ENCODE measurements around the gene CTNS. TPM values are rescaled to one million over a fixed set of nuclear protein-coding genes. Genes with fewer than 3 reads are reported as not detected.
A peak's percentile ranks its signal among the peaks of the same experiment; 100 is the strongest.

The CTNS gene
- total RNA-seq, result 28.1 and 28.7 TPM in 2 replicates
- 23.7 and 26.0 TPM in 2 replicates for polyA plus RNA-seq

- H4K20me1 ChIP-seq (ENCODE audit: insufficient read depth, poor library complexity, severe bottlenecking), result no peaks in the 10 kb centered on the region
- H2AFZ ChIP-seq, result peak within 1 kb of the TSS; percentile 5
- peaks cover 6% of the 10 kb centered on the region for H3K4me1 ChIP-seq (ENCODE audit: insufficient read depth)
- no peaks in the 10 kb centered on the region for H3K9me2 ChIP-seq (replicated peaks; ENCODE audit: insufficient read depth)
- WGBS (ENCODE audit: low lambda C conversion rate, missing lambda C conversion rate), result 1% methylated on average over 52 of the region's 68 CpGs
- no peaks in the 10 kb centered on the region for H3K36me3 ChIP-seq (replicated peaks; ENCODE audit: insufficient read depth, low read depth)
- peak within 1 kb of the TSS; percentile 94 for H3K27ac ChIP-seq
- TF ChIP-seq EZH2phosphoT487 (IDR thresholded peaks at IDR 0.05; ENCODE audit: low read depth, severe bottlenecking, unreplicated experiment) (no peak), CTCF (IDR thresholded peaks at IDR 0.05; ENCODE audit: poor library complexity) (no peak), EZH2 (IDR thresholded peaks at IDR 0.05; ENCODE audit: borderline replicate concordance) (no peak)
- no peaks in the 10 kb centered on the region for H3K9me3 ChIP-seq (ENCODE audit: low read depth)
- no peaks in the 10 kb centered on the region for H3K27me3 ChIP-seq
- peak within 1 kb of the TSS; percentile 88 for H3K4me2 ChIP-seq
- DNase-seq (ENCODE audit: low spot score), result peak; percentile 99
- peak within 1 kb of the TSS; percentile 26 for H3K4me3 ChIP-seq
- H3K79me2 ChIP-seq, result peaks cover 35% of the 10 kb centered on the region
Observed at GRCh38 chr17:3636154-3636907, at the start of gene CTNS, which contains the start of gene SHPK. Gene CTNS (plus strand): TSS chr17:3636760. CDS start chr17:3640207, 3,447 bp downstream. Gene SHPK (minus strand): TSS chr17:3636250. CDS start chr17:3636219, 31 bp downstream.

- H3K9me2 ChIP-seq (replicated peaks; ENCODE audit: insufficient read depth), result no peaks in the 10 kb centered on the region
- no peak overlapping the region for H3K27ac ChIP-seq
- H3K4me3 ChIP-seq, result no peak overlapping the region
- H3K27me3 ChIP-seq, result no peaks in the 10 kb centered on the region
- H4K20me1 ChIP-seq (ENCODE audit: insufficient read depth, poor library complexity, severe bottlenecking), result no peaks in the 10 kb centered on the region
- DNase-seq (ENCODE audit: low spot score), result no peak
- no peak overlapping the region for H2AFZ ChIP-seq
- TF ChIP-seq CTCF (IDR thresholded peaks at IDR 0.05; ENCODE audit: poor library complexity) (no peak), EZH2 (IDR thresholded peaks at IDR 0.05; ENCODE audit: borderline replicate concordance) (no peak), EZH2phosphoT487 (IDR thresholded peaks at IDR 0.05; ENCODE audit: low read depth, severe bottlenecking, unreplicated experiment) (no peak)
- H3K4me2 ChIP-seq, result no peak overlapping the region
- H3K9me3 ChIP-seq (ENCODE audit: low read depth), result no peaks in the 10 kb centered on the region
- H3K79me2 ChIP-seq, result no peaks in the 10 kb centered on the region
- H3K36me3 ChIP-seq (replicated peaks; ENCODE audit: insufficient read depth, low read depth), result no peaks in the 10 kb centered on the region
- H3K4me1 ChIP-seq (ENCODE audit: insufficient read depth), result no peaks in the 10 kb centered on the region
- over 99% methylated on average over 22 of the region's 22 CpGs for WGBS (ENCODE audit: low lambda C conversion rate, missing lambda C conversion rate)
Observed at GRCh38 chr17:3589784-3590183, 46.8 kb upstream of the CTNS start.

GRCh38 chr17:3590231-3590630, 46.3 kb upstream of the CTNS start:
- Histone ChIP-seq H3K9me2 (replicated peaks; ENCODE audit: insufficient read depth) (no peaks in the 10 kb centered on the region), H3K4me3 (no peak overlapping the region), H3K36me3 (replicated peaks; ENCODE audit: insufficient read depth, low read depth) (no peaks in the 10 kb centered on the region), H3K27ac (no peak overlapping the region), H3K4me1 (ENCODE audit: insufficient read depth) (no peaks in the 10 kb centered on the region), H3K9me3 (ENCODE audit: low read depth) (no peaks in the 10 kb centered on the region), H4K20me1 (ENCODE audit: insufficient read depth, poor library complexity, severe bottlenecking) (no peaks in the 10 kb centered on the region), H2AFZ (no peak overlapping the region), H3K79me2 (no peaks in the 10 kb centered on the region), H3K27me3 (no peaks in the 10 kb centered on the region), H3K4me2 (no peak overlapping the region)
- TF ChIP-seq EZH2 (IDR thresholded peaks at IDR 0.05; ENCODE audit: borderline replicate concordance) (no peak), CTCF (IDR thresholded peaks at IDR 0.05; ENCODE audit: poor library complexity) (no peak)
- 98% methylated on average over 15 of the region's 15 CpGs for WGBS (ENCODE audit: low lambda C conversion rate, missing lambda C conversion rate)
- DNase-seq (ENCODE audit: low spot score), result no peak
